Measurements from ENCODE around the gene NUP188.

GRCh38 chr9:129036923-129037766 is 89.6 kb downstream of the NUP188 start:
- TF ChIP-seq CTCF (IDR thresholded peaks at IDR 0.05) (no peak), EP300 (IDR thresholded peaks at IDR 0.05; ENCODE audit: low read depth) (no peak)

Measured in transverse colon (tissue), 3 donors.